Colonic mucosa (tissue), 4 donors: Measurements from ENCODE around the gene SPRR2F. TPM values are rescaled to one million over a fixed set of nuclear protein-coding genes. Genes with fewer than 3 reads are reported as not detected.

Experiments
- DNase-seq: peaks from one replicate; pipeline ENCODE4 v3.0.0-alpha.2; 2020
- H3K27ac ChIP-seq: fragments of 200-600 bp; one replicate; pipeline ENCODE4 v1.8.0; 2021
- H3K27me3 ChIP-seq: fragments of 200-600 bp; one replicate; pipeline ENCODE4 v1.8.0; 2021
- H3K36me3 ChIP-seq: fragments of 200-600 bp; one replicate; pipeline ENCODE4 v1.8.0; 2021
- H3K4me1 ChIP-seq: fragments of 200-600 bp; one replicate; pipeline ENCODE4 v1.8.0; 2021; ENCODE audit warnings: mild to moderate bottlenecking
- H3K4me3 ChIP-seq: fragments of 200-600 bp; one replicate; pipeline ENCODE4 v1.8.0; 2021
- H3K9ac ChIP-seq, 2 donors: one replicate each; pipeline ENCODE4 v1.7.0; 2013; ENCODE audit warnings: control low read depth in 2 of 2, low read depth in 2 of 2, low read length in 2 of 2
- H3K9me3 ChIP-seq: fragments of 200-600 bp; one replicate; pipeline ENCODE4 v1.8.0; 2021
- CTCF ChIP-seq: fragments of 200-600 bp; IDR thresholded peaks from one replicate; pipeline ENCODE4 v1.8.0; 2022; ENCODE audit warnings: antibody characterized with exemption, mild to moderate bottlenecking
- intact Hi-C: fragments of 100-400 bp; cut with DNase I; formaldehyde crosslinking; loops from one replicate; pipeline ENCODE4 v1.14.1; 2022
- total RNA-seq, 2 donors: library from RNA; stranded (reverse); fragmentation: NEBNext Ultra II Directional in 1 of 2; extraction: Animal tissue kit (Norgen Biotek cat#: 25700) in 1 of 2; gene quantifications; one replicate each; pipeline ENCODE4 v1.2.1, GENCODE V29; 2021
- donor health status: healthy.
- donor health status: DM: no; HTN: no; CAD: no.
- donor health status: DM: no; HTN: no; CAD: no.

Gene SPRR2F
- total RNA-seq, 2 donors from 2014 or later: not detected

- intact Hi-C loops: no loop called here
Measured at GRCh38 chr1:153072806-153073726, 40.2 kb downstream of the SPRR2F start.

GRCh38 chr1:153071511-153071910 is 41.8 kb downstream of the SPRR2F start, which contains the start of gene SPRR2B:
TSS of gene SPRR2B (minus strand) at chr1:153071611. CDS start at chr1:153070839, 772 bp downstream.
- H3K36me3 ChIP-seq: no peaks in the 10 kb centered on the region
- no peak within 1 kb of the TSS for H3K4me3 ChIP-seq
- no peak within 1 kb of the TSS for H3K9ac ChIP-seq
- no peaks in the 10 kb centered on the region for H3K9me3 ChIP-seq
- DNase-seq: no peak
- no peaks in the 10 kb centered on the region for H3K27me3 ChIP-seq
- no peak for TF ChIP-seq CTCF
- intact Hi-C loops: no loop called here
- H3K27ac ChIP-seq: no peak within 1 kb of the TSS
- no peaks in the 10 kb centered on the region for H3K4me1 ChIP-seq

More at GRCh38 chr1:153072806-153073726, 40.2 kb downstream of the SPRR2F start:
- no peak overlapping the region for H3K4me3 ChIP-seq
- no peak for TF ChIP-seq CTCF
- no peak for DNase-seq
- H3K4me1 ChIP-seq: no peaks in the 10 kb centered on the region
- H3K9ac ChIP-seq: no peak overlapping the region
- H3K27ac ChIP-seq: no peak overlapping the region
- no peaks in the 10 kb centered on the region for H3K9me3 ChIP-seq
- H3K36me3 ChIP-seq: no peaks in the 10 kb centered on the region
- H3K27me3 ChIP-seq: no peaks in the 10 kb centered on the region

GRCh38 chr1:153070243-153070642 is 43.1 kb downstream of the SPRR2F start:
- no peaks in the 10 kb centered on the region for H3K9me3 ChIP-seq
- no peak overlapping the region for H3K27ac ChIP-seq
- H3K9ac ChIP-seq: no peak overlapping the region
- no peaks in the 10 kb centered on the region for H3K4me1 ChIP-seq
- intact Hi-C loops: no loop called here
- H3K27me3 ChIP-seq: no peaks in the 10 kb centered on the region
- no peak for TF ChIP-seq CTCF
- DNase-seq: no peak
- no peak overlapping the region for H3K4me3 ChIP-seq
- H3K36me3 ChIP-seq: no peaks in the 10 kb centered on the region

Other genes starting within 250 kb of the SPRR2F start
- not detected for gene SMCP, start 235.2 kb downstream of the SPRR2F start, total RNA-seq
- gene IVL, start 205.0 kb downstream of the SPRR2F start, total RNA-seq: not detected
- not detected for gene SPRR5, start 166.3 kb downstream of the SPRR2F start, total RNA-seq
- gene SPRR4, start 142.9 kb downstream of the SPRR2F start, total RNA-seq: not detected
- gene SPRR1A, start 129.4 kb downstream of the SPRR2F start, total RNA-seq: not detected
- gene SPRR3, start 111.8 kb downstream of the SPRR2F start, total RNA-seq: not detected
- not detected for gene SPRR1B, start 82.3 kb downstream of the SPRR2F start, total RNA-seq
- gene SPRR2D, start 72.4 kb downstream of the SPRR2F start, total RNA-seq: not detected
- not detected for gene SPRR2A, start 56.0 kb downstream of the SPRR2F start, total RNA-seq
- not detected for gene SPRR2B, start 41.9 kb downstream of the SPRR2F start, total RNA-seq
- gene SPRR2E, start 19.0 kb downstream of the SPRR2F start, total RNA-seq: not detected
- not detected for gene SPRR2G, start 37.4 kb upstream of the SPRR2F start, total RNA-seq
- not detected for gene LELP1, start 89.9 kb upstream of the SPRR2F start, total RNA-seq
- gene PRR9, start 104.1 kb upstream of the SPRR2F start, total RNA-seq: not detected
- gene LORICRIN, start 146.2 kb upstream of the SPRR2F start, total RNA-seq: not detected
- not detected for gene PGLYRP3, start 199.4 kb upstream of the SPRR2F start, total RNA-seq
- gene PGLYRP4, start 235.3 kb upstream of the SPRR2F start, total RNA-seq: not detected
- 10 to 100 TPM; 16.3 to 34.9 TPM for gene S100A9, start 244.3 kb upstream of the SPRR2F start, total RNA-seq